GM21825 (cell line): ENCODE results near the gene PCBP3.

Experiments
- ATAC-seq: cut with Tn5 transposase; IDR thresholded peaks from one replicate; pipeline ENCODE4 v1.9.1; 2021; ENCODE audit warnings: mild to moderate bottlenecking, moderate library complexity; ENCODE audit not compliant: unreplicated experiment

PCBP3 gene

DNA sequence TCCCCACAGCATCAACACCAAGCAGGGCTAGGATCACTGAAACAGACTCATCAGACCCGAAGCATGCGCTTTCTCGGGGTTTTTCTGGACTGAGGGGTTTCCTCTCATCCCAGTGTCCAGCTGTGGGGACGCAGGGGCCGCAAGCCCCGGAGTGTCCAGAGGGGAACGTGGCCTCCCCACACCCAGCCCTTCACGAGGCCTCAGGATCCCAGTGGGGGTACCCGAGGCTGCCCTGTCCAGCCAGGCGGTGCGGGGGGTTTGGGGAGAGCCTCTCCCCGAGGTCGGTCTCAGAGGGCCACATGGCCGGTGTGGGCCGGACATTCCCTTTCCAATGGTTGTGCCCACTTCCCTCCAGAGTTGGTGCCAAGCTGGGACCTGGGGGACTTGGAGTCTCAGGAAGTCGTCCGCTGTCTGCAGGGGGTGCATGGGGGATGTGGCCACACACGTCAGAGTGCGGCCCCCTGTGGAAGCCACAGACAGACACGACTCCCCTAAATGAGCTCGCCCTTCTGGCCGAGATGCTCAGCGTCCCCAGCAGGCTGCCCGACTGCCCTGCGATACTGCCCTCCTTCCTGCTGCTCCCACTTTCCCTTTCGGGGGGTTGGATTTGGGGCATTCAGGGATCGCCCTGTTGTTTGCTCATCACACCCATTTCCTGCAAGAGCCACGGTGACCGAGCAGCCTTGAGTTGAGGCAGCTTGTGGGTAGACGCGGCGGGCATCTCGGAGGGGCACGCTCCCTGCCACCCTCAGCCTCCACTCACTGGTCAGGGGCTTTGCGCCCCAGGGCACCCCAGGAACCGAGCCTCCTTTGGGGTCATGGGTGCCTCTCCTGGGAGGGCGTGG is 342.2 kb downstream of the PCBP3 start:
- no peak for ATAC-seq

DNA sequence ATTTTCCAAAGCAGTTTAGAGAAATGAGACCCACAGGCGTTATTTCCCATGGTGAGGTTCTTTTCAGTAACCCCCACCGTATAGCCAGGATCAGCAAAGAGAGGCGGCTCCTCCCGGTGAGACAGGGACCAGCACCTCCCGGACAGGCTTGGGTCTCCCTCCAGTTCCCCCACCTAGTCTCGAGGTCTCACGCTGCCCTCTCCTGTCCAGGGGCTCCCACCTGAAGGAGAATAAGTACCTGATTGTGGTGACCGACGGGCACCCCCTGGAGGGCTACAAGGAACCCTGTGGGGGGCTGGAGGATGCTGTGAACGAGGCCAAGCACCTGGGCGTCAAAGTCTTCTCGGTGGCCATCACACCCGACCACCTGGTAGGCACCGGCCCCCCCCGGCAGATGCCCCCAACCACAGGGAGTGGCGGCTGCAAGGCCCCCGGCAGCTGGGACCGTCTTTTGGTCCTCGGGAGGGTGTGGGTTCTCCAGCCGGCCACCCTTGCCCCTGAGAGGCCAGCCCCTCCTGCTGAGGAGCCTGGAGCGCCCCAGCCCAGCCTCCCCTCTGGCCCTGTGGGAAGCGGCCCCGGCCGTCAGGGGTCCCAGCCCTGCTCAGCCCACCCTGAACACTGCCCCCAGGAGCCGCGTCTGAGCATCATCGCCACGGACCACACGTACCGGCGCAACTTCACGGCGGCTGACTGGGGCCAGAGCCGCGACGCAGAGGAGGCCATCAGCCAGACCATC is 343.0 kb downstream of the PCBP3 start:
- no peak for ATAC-seq

DNA sequence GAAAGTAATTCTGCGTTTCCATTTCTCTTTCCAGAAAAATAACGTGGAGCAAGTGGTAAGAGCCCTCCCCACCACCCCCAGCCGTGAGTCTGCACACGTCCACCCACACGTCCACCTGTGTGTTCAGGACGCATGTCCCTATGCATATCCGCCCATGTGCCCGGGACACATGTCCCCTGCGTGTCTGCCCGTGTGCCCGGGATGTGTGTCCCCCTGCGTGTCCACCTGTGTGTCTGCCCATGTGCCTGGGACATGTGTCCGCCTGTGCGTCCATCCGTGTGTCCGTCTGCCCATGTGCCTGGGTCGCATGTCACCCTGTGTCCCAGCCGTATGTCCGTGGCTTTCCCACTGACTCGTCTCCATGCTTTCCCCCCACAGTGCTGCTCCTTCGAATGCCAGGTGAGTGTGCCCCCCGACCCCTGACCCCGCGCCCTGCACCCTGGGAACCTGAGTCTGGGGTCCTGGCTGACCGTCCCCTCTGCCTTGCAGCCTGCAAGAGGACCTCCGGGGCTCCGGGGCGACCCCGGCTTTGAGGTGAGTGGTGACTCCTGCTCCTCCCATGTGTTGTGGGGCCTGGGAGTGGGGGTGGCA is 343.7 kb downstream of the PCBP3 start:
- ATAC-seq, result no peak

DNA sequence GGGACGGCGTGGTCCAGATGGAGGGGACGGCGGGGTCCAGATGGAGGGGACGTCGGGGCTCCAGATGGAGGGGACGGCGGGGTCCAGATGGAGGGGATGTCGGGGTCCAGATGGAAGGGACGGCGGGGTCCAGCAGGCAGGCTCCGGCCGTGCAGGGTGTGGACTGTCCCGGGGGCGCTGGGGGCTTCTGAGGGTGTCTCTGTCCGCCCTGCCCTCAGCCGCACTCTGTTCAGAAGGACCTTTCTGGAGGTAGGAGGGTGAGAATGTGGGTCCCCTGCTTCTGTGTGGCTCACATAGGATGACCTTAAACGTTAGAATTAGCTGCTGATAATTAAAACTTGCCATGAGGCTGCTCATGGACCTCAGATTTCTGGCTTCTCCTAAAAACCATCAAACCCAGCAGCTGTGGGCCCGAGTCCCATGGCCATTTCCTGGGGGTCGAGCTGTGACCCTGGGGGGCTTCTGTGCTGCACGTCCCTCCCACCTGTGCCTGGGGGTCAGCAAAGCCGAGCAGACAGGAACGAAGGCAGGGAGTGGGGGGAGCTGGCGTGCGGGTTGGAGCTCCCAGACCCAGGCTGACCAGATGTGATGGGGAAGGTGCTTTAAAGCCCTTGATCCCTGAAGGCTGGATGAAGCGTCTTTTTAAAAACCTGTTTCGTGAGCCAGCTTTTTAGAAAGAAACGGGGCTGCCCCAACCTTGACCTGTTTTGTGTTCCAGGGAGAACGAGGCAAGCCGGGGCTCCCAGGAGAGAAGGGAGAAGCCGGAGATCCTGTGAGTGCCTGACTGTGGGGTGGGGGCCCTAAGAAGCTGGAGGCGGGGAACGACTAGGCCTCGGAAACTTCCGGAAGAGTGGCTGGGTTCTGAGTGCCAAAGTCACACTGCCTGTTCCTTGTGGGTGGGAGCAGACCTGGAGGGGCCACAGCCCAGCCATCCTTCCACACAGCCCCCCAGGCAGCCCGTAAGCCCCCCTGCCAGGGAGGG is 345.1 kb downstream of the PCBP3 start:
- ATAC-seq, result no peak

DNA sequence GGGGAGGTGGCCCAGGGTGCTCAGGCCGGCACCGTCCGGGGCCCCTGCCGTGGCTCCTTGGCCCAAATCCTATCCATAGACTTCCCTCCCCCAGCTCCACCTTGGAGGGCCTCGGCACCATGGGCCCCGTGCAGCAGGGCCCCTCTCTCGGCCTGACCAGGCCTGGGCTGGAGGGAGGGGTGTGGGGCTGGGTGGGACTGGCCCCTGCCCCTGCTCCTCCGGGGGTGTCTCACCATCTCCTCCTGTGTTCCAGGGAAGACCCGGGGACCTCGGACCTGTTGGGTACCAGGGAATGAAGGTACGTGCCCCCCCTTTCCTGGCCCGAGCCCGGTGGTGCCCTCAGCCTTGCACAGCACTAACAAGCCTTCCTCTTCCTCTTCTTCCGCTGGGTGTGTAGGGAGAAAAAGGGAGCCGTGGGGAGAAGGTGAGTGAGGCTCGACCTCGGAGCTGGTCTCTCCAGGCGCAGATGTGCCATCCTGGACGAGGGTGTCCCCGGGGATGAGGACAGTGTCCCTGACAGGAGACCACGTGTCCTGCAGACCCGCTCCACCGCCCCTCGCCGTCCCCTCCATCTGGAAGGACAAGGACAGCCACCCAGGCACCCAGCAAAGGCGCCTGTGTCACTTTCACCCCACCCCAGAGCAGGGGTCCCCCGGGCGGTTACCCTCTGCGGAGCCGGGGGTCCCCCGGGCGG is 346.0 kb downstream of the PCBP3 start:
- no peak for ATAC-seq

DNA sequence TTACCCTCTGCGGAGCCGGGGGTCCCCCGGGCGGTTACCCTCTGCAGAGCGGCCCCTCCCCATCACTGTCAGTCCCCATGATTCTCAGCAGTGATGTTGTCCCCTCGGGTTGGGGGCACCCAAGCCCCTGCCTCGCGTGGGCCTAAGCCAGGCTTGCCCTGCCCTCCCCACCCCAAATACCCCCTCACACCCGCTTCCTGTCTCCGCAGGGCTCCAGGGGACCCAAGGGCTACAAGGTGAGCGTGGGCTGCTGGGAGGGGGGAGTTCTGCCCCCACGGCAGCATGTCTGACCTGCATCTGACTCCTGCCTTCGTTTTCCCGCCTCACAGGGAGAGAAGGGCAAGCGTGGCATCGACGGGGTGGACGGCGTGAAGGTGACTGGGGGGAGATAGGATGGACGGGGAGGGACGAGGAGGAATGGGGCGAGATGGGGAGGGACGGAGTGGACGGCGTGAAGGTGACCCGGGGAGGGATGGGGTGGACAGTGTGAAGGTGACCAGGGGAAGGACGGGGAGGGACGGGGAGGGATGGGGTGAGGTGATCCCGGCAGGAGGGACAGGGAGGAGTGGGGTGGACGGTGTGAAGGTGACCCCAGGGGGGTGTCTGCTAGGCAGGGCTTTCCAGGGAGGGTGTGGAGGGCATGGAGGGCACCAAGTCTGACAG is 346.7 kb downstream of the PCBP3 start:
- no peak for ATAC-seq

DNA sequence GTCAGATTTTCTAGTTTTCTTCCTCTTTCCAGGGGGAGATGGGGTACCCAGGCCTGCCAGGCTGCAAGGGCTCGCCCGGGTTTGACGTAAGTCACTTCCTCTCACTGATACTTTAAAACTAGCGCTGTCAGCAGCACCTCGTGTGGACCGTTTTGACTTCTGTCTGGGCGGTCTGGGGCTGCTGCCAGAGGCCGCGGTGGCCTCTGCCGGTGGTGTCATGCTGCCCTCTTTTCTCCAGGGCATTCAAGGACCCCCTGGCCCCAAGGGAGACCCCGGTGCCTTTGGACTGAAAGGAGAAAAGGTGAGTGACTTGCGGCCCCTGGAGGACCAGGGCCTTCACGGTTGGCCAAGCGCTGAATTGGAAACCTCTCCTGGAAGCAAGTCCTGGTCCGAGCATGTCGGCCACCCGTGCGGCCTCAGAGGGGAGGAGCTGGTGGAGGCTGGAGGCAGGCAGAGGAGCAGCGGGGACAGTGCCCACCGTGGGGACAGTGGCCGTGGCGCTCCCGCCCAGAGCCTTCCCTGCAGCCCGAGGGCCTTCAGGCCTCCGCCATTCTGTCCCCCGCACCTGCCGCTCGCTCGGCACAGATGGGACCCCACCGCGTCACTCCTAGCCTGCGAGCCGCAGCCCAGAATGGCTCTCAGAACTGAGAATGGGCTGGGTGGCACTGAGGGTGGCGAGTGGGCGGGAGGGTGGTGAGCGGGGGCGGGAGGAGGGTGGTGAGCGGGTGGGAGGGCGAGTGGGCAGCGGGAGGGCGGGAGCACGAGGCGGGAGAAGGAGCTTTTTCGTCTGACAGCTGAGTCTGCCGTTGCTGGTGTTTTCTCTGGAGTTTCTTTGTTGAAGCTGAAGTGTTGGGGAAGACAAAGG is 347.4 kb downstream of the PCBP3 start:
- no peak for ATAC-seq

DNA sequence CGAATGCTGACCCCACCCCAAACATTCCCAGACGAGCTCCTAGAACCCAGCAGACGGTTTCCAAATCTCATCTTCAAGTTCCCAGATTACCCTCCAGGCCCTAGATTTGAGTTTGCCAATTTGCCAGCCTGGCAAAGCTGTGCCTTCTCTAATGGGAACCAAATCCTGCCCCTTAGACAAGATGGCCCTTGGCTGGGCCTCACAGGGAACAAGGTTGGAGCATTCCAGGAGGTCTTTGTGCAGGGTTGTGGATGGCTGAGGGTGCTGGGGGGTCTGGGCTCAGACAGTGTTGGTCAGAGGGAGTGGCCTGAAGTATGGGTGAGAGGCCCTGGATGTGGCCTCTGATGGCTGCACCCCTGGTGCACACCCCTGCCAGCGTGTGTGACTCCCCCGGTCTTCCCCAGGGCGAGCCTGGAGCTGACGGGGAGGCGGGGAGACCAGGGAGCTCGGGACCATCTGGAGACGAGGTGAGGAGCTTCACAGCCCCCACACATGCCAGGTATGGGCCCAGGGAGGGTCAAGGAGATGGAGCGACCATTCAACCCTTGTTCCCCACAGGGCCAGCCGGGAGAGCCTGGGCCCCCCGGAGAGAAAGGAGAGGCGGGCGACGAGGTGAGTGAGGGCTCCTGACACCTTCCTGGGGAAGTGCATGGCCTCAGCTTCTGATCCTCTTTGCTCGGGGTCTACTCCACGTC is 348.2 kb downstream of the PCBP3 start:
- no peak for ATAC-seq
